GM12864 (cell line): ENCODE data around the gene TMPRSS7.

Experiments used
- DNase-seq: peaks from one replicate; pipeline ENCODE4 v3.0.0-alpha.2; 2011; ENCODE audit warnings: low read depth
- H3K4me3 ChIP-seq: 2 replicates; pipeline ENCODE4 v1.5.1; 2011; ENCODE audit warnings: mild to moderate bottlenecking, low read depth, low read length, control low read depth
- CTCF ChIP-seq: IDR thresholded peaks from 2 replicates; pipeline ENCODE4 v1.5.1; 2011; ENCODE audit warnings: low read depth, mild to moderate bottlenecking, moderate library complexity, low read length, control low read depth, inconsistent platforms; ENCODE audit errors: missing control alignments

The TMPRSS7 gene

DNA sequence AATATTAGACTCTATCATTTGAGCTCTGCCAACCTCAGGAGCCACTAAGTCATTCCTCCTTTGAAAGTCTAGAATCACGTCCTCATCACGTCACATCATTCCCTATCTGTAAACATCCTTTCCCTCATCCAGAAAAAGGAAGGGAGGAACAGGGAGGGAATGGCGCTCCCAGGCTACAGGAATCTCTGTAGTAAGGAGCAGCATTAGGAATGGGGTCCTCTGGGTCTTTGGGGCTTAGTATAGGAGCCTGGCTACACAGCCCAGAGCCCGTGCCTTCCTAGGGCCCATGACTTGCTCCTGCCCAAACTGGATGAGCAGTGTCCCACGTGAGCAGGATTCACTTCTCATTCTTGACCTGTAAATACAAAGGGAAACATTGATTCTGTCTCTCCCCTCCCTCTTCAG, 34.2 kb upstream of the TMPRSS7 start:
- DNase-seq = no peak
- TF ChIP-seq CTCF = no peak
- no peak overlapping the region for H3K4me3 ChIP-seq

DNA sequence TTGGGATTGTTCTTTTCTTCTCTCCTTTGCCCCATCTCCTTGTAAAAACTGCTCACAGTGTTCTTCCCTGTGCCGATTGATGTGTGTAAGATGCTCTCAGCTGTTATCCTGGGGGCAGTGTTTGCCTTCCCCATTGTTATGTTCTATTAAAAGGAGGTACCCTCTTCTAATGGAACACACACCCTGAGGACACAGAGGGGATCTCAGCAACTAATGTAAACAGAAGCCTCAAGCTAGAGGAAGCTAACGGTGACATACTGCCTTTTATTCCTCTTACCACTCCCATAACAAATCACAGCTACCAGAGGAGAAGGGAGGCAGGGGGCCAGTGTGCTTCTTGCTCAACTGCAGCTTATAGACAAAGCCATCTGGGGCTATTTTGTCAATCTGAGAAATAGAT, 33.6 kb upstream of the TMPRSS7 start:
- TF ChIP-seq CTCF = no peak
- no peak for DNase-seq
- no peak overlapping the region for H3K4me3 ChIP-seq

DNA sequence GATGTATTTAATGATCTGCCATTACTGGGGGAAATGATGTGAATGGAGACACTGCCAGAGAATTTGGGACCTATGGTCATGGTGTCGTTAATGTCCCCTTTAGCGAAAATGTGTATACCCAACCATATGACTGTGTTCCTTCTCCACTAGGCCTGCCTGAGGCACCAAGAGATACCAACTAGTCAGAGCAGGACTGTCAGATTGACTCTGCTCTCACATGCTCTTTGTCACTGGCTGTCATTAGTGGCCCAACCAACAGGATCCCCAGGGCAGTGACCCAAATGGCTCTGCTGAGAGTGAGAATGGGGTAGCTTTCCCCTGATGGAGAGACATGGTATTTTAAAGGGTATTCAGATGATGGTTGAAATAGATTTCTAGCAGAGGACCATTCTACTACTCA, 33.0 kb upstream of the TMPRSS7 start:
- no peak overlapping the region for H3K4me3 ChIP-seq
- no peak for DNase-seq
- no peak for TF ChIP-seq CTCF

GRCh38 chr3:112002096-112002971, 32.2 kb upstream of the TMPRSS7 start:
- no peak overlapping the region for H3K4me3 ChIP-seq
- no peak for TF ChIP-seq CTCF
- no peak for DNase-seq

GRCh38 chr3:112003321-112004080, 31.0 kb upstream of the TMPRSS7 start:
- no peak for TF ChIP-seq CTCF
- no peak overlapping the region for H3K4me3 ChIP-seq
- DNase-seq = no peak

GRCh38 chr3:112004187-112004586, 30.3 kb upstream of the TMPRSS7 start:
- no peak for TF ChIP-seq CTCF
- DNase-seq = no peak
- H3K4me3 ChIP-seq = no peak overlapping the region
